ENCODE measurements around the gene DAAM1. TPM values are rescaled to one million over a fixed set of nuclear protein-coding genes. Genes with fewer than 3 reads are reported as not detected.

DAAM1 gene
- polyA plus RNA-seq, 1 donor from 2014 or later, result 161 TPM

DNA sequence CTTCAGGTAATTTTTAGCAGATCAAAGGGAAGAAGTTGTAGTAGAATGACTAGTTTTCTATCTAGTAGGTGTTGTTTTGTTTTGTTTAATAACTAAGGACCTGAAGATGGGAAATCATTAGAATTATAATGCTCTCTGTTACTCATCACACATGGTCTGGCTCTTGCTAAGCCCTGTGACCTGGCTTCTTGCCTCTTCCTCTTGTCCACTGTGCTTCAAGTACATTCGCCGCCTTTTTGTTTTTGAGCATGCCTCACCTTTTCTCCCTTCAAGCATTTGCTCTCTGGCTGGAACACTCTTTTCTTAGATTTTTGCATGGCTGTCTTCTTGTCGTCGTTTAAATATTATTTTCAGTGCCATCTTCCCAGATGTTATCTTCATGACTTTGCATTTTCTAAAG is 47.7 kb downstream of the DAAM1 start:
- Histone ChIP-seq H3K27me3 (ENCODE audit: insufficient read depth, low read depth, low read length) (no peaks in the 10 kb centered on the region), H3K4me2 (ENCODE audit: low read length) (no peak overlapping the region), H2AFZ (ENCODE audit: low read depth, low read length) (no peak overlapping the region), H3F3A (ENCODE audit: insufficient read depth, low read length, poor library complexity, severe bottlenecking) (no peaks in the 10 kb centered on the region), H3K27ac (ENCODE audit: low read length) (no peak overlapping the region), H3K36me3 (ENCODE audit: insufficient read depth, low read length) (no peaks in the 10 kb centered on the region), H3K79me2 (replicated peaks; ENCODE audit: insufficient read depth, low read length) (peaks cover 80% of the 10 kb centered on the region), H3K9me2 (ENCODE audit: insufficient read depth, low read length) (no peaks in the 10 kb centered on the region), H3K9me3 (ENCODE audit: low read length) (no peaks in the 10 kb centered on the region), H3K4me3 (ENCODE audit: low read length) (no peak overlapping the region), H3K9ac (ENCODE audit: low read length) (no peak overlapping the region), H4K20me1 (ENCODE audit: insufficient read depth) (peaks cover 10% of the 10 kb centered on the region)
- TF ChIP-seq RAD21 (conservative IDR thresholded peaks at IDR 0.05) (no peak), POLR2AphosphoS5 (IDR thresholded peaks at IDR 0.05) (no peak), EZH2 (IDR thresholded peaks at IDR 0.05; ENCODE audit: borderline replicate concordance, insufficient read depth, low read length, poor library complexity, severe bottlenecking) (no peak), SMC3 (conservative IDR thresholded peaks at IDR 0.05; ENCODE audit: poor library complexity) (no peak), EP300 (conservative IDR thresholded peaks at IDR 0.05; ENCODE audit: poor library complexity, severe bottlenecking) (no peak), TAF1 (IDR thresholded peaks at IDR 0.05; ENCODE audit: low read depth) (no peak), MXI1 (conservative IDR thresholded peaks at IDR 0.05; ENCODE audit: poor library complexity, severe bottlenecking) (no peak)
- TF ChIP-seq, protein P1, sequence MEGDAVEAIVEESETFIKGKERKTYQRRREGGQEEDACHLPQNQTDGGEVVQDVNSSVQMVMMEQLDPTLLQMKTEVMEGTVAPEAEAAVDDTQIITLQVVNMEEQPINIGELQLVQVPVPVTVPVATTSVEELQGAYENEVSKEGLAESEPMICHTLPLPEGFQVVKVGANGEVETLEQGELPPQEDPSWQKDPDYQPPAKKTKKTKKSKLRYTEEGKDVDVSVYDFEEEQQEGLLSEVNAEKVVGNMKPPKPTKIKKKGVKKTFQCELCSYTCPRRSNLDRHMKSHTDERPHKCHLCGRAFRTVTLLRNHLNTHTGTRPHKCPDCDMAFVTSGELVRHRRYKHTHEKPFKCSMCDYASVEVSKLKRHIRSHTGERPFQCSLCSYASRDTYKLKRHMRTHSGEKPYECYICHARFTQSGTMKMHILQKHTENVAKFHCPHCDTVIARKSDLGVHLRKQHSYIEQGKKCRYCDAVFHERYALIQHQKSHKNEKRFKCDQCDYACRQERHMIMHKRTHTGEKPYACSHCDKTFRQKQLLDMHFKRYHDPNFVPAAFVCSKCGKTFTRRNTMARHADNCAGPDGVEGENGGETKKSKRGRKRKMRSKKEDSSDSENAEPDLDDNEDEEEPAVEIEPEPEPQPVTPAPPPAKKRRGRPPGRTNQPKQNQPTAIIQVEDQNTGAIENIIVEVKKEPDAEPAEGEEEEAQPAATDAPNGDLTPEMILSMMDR (IDR thresholded peaks at IDR 0.05; ENCODE audit: poor library complexity, severe bottlenecking), result no peak
- TF ChIP-seq, protein P2, sequence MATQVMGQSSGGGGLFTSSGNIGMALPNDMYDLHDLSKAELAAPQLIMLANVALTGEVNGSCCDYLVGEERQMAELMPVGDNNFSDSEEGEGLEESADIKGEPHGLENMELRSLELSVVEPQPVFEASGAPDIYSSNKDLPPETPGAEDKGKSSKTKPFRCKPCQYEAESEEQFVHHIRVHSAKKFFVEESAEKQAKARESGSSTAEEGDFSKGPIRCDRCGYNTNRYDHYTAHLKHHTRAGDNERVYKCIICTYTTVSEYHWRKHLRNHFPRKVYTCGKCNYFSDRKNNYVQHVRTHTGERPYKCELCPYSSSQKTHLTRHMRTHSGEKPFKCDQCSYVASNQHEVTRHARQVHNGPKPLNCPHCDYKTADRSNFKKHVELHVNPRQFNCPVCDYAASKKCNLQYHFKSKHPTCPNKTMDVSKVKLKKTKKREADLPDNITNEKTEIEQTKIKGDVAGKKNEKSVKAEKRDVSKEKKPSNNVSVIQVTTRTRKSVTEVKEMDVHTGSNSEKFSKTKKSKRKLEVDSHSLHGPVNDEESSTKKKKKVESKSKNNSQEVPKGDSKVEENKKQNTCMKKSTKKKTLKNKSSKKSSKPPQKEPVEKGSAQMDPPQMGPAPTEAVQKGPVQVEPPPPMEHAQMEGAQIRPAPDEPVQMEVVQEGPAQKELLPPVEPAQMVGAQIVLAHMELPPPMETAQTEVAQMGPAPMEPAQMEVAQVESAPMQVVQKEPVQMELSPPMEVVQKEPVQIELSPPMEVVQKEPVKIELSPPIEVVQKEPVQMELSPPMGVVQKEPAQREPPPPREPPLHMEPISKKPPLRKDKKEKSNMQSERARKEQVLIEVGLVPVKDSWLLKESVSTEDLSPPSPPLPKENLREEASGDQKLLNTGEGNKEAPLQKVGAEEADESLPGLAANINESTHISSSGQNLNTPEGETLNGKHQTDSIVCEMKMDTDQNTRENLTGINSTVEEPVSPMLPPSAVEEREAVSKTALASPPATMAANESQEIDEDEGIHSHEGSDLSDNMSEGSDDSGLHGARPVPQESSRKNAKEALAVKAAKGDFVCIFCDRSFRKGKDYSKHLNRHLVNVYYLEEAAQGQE (IDR thresholded peaks at IDR 0.05; ENCODE audit: borderline replicate concordance), result no peak

DNA sequence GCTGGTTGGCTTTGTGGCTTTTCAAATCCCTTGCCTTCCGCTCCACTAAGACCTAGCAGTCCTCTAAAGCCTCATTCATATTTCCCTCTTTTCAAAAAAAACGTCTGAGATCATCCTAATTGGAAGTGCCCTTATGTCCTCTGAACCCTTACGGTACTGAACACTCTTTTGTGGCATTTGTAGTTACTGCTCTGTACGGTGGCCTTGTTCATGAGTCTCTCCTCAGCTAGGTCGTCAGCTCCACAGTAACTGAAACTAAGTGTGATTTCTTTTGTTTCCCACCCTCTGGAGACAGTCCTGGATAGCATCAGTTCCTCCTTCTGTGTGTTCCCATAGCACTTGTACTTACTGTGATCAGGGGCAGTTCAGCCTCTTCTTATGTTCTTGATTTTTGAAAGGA is 49.7 kb downstream of the DAAM1 start:
- Histone ChIP-seq H3K9ac (ENCODE audit: low read length) (no peak overlapping the region), H3K4me2 (ENCODE audit: low read length) (no peak overlapping the region), H2AFZ (ENCODE audit: low read depth, low read length) (no peak overlapping the region), H3K36me3 (ENCODE audit: insufficient read depth, low read length) (no peaks in the 10 kb centered on the region), H3K9me3 (ENCODE audit: low read length) (no peaks in the 10 kb centered on the region), H3K4me3 (ENCODE audit: low read length) (no peak overlapping the region), H3K9me2 (ENCODE audit: insufficient read depth, low read length) (no peaks in the 10 kb centered on the region), H3F3A (ENCODE audit: insufficient read depth, low read length, poor library complexity, severe bottlenecking) (no peaks in the 10 kb centered on the region), H3K79me2 (replicated peaks; ENCODE audit: insufficient read depth, low read length) (peaks cover 79% of the 10 kb centered on the region), H3K27me3 (ENCODE audit: insufficient read depth, low read depth, low read length) (no peaks in the 10 kb centered on the region), H4K20me1 (ENCODE audit: insufficient read depth) (peaks cover 6% of the 10 kb centered on the region), H3K27ac (ENCODE audit: low read length) (no peak overlapping the region)
- TF ChIP-seq SMC3 (conservative IDR thresholded peaks at IDR 0.05; ENCODE audit: poor library complexity) (no peak), POLR2AphosphoS5 (IDR thresholded peaks at IDR 0.05) (no peak), EZH2 (IDR thresholded peaks at IDR 0.05; ENCODE audit: borderline replicate concordance, insufficient read depth, low read length, poor library complexity, severe bottlenecking) (no peak), EP300 (conservative IDR thresholded peaks at IDR 0.05; ENCODE audit: poor library complexity, severe bottlenecking) (no peak), TAF1 (IDR thresholded peaks at IDR 0.05; ENCODE audit: low read depth) (no peak), RAD21 (conservative IDR thresholded peaks at IDR 0.05) (no peak), MXI1 (conservative IDR thresholded peaks at IDR 0.05; ENCODE audit: poor library complexity, severe bottlenecking) (no peak)
- TF ChIP-seq, protein P2 (IDR thresholded peaks at IDR 0.05; ENCODE audit: borderline replicate concordance), result no peak
- TF ChIP-seq, protein P1 (IDR thresholded peaks at IDR 0.05; ENCODE audit: poor library complexity, severe bottlenecking), result no peak

Measured in neural cell (in vitro differentiated cells).